HCT116 (cell line): ENCODE data around the gene CRISPLD2. TPM values are rescaled to one million over a fixed set of nuclear protein-coding genes. Genes with fewer than 3 reads are reported as not detected.
A peak's percentile ranks its signal among the peaks of the same experiment; 100 is the strongest.

Experiments used
- ATAC-seq: fragments of 200-7000 bp; cut with Tn5 transposase; 2 replicates; pipeline ENCODE4 v1.9.1; 2020; ENCODE audit warnings: mild to moderate bottlenecking, moderate library complexity
- BruUV-seq: library from RNA; stranded (reverse); fragments of 400-500 nt; replicated peaks from 2 replicates; lab custom pipeline; 2021; lab: Mats Ljungman, UMichigan
- CTCF ChIA-PET: fragments of 300-600 bp; sonication (Branson Sonifier 250); formaldehyde crosslinking; loops from one replicate; lab custom pipeline; 2021; ENCODE audit warnings: antibody characterized with exemption; lab: Charles Lee
- POLR2A ChIA-PET: fragments of 300-600, 350-600 bp; sonication (Branson Sonifier 250); formaldehyde crosslinking; loops from one replicate; lab custom pipeline; 2021; ENCODE audit warnings: antibody characterized with exemption; lab: Charles Lee
- RAD21 ChIA-PET, 2 experiments: fragments of 300-600 bp; sonication (Branson Sonifier 250); formaldehyde crosslinking; loops; one replicate each; lab custom pipeline; 2023; ENCODE audit warnings: low total read pairs in 2 of 2; ENCODE audit not compliant: uncharacterized antibody in 2 of 2, unreplicated experiment in 2 of 2, low non-redundant PET in 1 of 2; lab: Charles Lee
- DNase-seq: peaks from one replicate; pipeline ENCODE4 v3.0.0-alpha.2; 2010; ENCODE audit warnings: low read depth, low spot score
- H2AFZ ChIP-seq: fragments of 200-600 bp; shearing (Covaris generic), sonication (generic); 2 replicates; pipeline ENCODE4 v1.6.1; 2017; ENCODE audit warnings: low read depth, mixed run types, mixed read lengths, antibody characterized with exemption, low read length; ENCODE audit not compliant: poor library complexity, severe bottlenecking
- H3K27ac ChIP-seq: 2 replicates; pipeline ENCODE4 v1.5.1; 2012; ENCODE audit warnings: low read depth, low read length
- H3K27me3 ChIP-seq: fragments of 200-600 bp; sonication (generic); 2 replicates; pipeline ENCODE4 v1.6.1; 2016; ENCODE audit warnings: mixed run types, low read length, mixed read lengths; ENCODE audit not compliant: insufficient read depth
- H3K36me3 ChIP-seq, 2 experiments: fragments of 200-500 bp in 1 of 2; fragments of 200-600 bp in 1 of 2; sonication (Bioruptor generic) in 1 of 2; sonication (generic) in 1 of 2; 2 replicates each; pipeline versions ENCODE4 v1.5.1 to v1.6.1; 2014 to 2016; ENCODE audit warnings: low read length in 2 of 2, inconsistent platforms in 1 of 2, mixed read lengths in 1 of 2, mixed run types in 1 of 2; ENCODE audit not compliant: insufficient read depth in 2 of 2, control insufficient read depth in 1 of 2
- H3K4me1 ChIP-seq, 2 experiments: fragments of 200-600 bp in 1 of 2; sonication (generic) in 1 of 2; 2 replicates each; pipeline versions ENCODE4 v1.5.1 to v1.6.1; 2012 to 2017; ENCODE audit warnings: low read length in 2 of 2, inconsistent platforms in 1 of 2, mild to moderate bottlenecking in 1 of 2, mixed read lengths in 1 of 2, mixed run types in 1 of 2, moderate library complexity in 1 of 2; ENCODE audit not compliant: insufficient read depth in 2 of 2, control insufficient read depth in 1 of 2
- H3K4me2 ChIP-seq: fragments of 200-600 bp; sonication (generic); 2 replicates; pipeline ENCODE4 v1.6.1; 2017; ENCODE audit warnings: mixed run types, low read length, mixed read lengths
- H3K4me3 ChIP-seq, 2 experiments: fragments of 200-600 bp in 1 of 2; sonication (generic) in 1 of 2; replicated peaks in 1 of 2; 2 replicates each; pipeline ENCODE4 v1.5.1; 2011 to 2016; ENCODE audit warnings: low read length in 2 of 2, control low read depth in 1 of 2, low read depth in 1 of 2, mild to moderate bottlenecking in 1 of 2, mixed read lengths in 1 of 2, mixed run types in 1 of 2
- H3K79me2 ChIP-seq: fragments of 200-600 bp; sonication (generic); 2 replicates; pipeline ENCODE4 v1.6.1; 2017; ENCODE audit warnings: mild to moderate bottlenecking, mixed run types, low read length, moderate library complexity, mixed read lengths; ENCODE audit not compliant: insufficient read depth
- H3K9ac ChIP-seq: fragments of 200-600 bp; sonication (generic); 2 replicates; pipeline ENCODE4 v1.6.1; 2016; ENCODE audit warnings: low read length, mixed read lengths
- H3K9me2 ChIP-seq: fragments of 200-600 bp; sonication (generic), shearing (Covaris generic); 2 replicates; pipeline ENCODE4 v1.6.1; 2017; ENCODE audit warnings: mixed run types, mild to moderate bottlenecking, moderate library complexity; ENCODE audit not compliant: insufficient read depth
- H3K9me3 ChIP-seq, 2 experiments: fragments of 200-500 bp in 1 of 2; fragments of 200-600 bp in 1 of 2; sonication (Bioruptor generic) in 1 of 2; sonication (generic) in 1 of 2; 2 replicates each; pipeline ENCODE4 v1.6.1; 2014 to 2017; ENCODE audit warnings: low read length in 2 of 2, mixed read lengths in 2 of 2, inconsistent platforms in 1 of 2, low read depth in 1 of 2, mild to moderate bottlenecking in 1 of 2, mixed run types in 1 of 2, moderate library complexity in 1 of 2; ENCODE audit not compliant: control insufficient read depth in 1 of 2, insufficient read depth in 1 of 2
- H4K20me1 ChIP-seq: fragments of 200-600 bp; sonication (generic), shearing (Covaris generic); 2 replicates; pipeline ENCODE4 v1.6.1; 2017; ENCODE audit warnings: mixed run types, mild to moderate bottlenecking, moderate library complexity; ENCODE audit not compliant: insufficient read depth
- CBX3 ChIP-seq: IDR thresholded peaks from 2 replicates; pipeline ENCODE4 v1.6.1; 2012; ENCODE audit warnings: low read depth
- CEBPB ChIP-seq: IDR thresholded peaks from 2 replicates; pipeline ENCODE4 v1.6.1; 2012; ENCODE audit warnings: low read depth
- ELF1 ChIP-seq: IDR thresholded peaks from 2 replicates; pipeline ENCODE4 v1.6.1; 2012; ENCODE audit warnings: low read depth, borderline replicate concordance
- EZH2 ChIP-seq: fragments of 200-600 bp; sonication (generic); IDR thresholded peaks from 2 replicates; pipeline ENCODE4 v1.6.1; 2017; ENCODE audit warnings: antibody characterized with exemption, mixed run types
- FOSL1 ChIP-seq: IDR thresholded peaks from 2 replicates; pipeline ENCODE4 v1.6.1; 2012; ENCODE audit warnings: low read depth
- POLR2A ChIP-seq: IDR thresholded peaks from 2 replicates; pipeline ENCODE4 v1.7.0; 2011; ENCODE audit warnings: borderline replicate concordance; ENCODE audit not compliant: insufficient read depth, insufficient read length; ENCODE audit errors: extremely low read depth
- POLR2AphosphoS5 ChIP-seq: IDR thresholded peaks from 2 replicates; pipeline ENCODE4 v1.6.1; 2011; ENCODE audit warnings: mild to moderate bottlenecking, low read depth, low read length, moderate library complexity
- RAD21 ChIP-seq: IDR thresholded peaks from 2 replicates; pipeline ENCODE4 v1.6.1; 2012; ENCODE audit warnings: low read depth, mild to moderate bottlenecking
- SIN3A ChIP-seq: IDR thresholded peaks from 2 replicates; pipeline ENCODE4 v1.6.1; 2012; ENCODE audit warnings: low read depth
- SP1 ChIP-seq: IDR thresholded peaks from 2 replicates; pipeline ENCODE4 v1.6.1; 2012; ENCODE audit warnings: low read depth
- SRF ChIP-seq: IDR thresholded peaks from 2 replicates; pipeline ENCODE4 v1.6.1; 2012; ENCODE audit warnings: low read depth
- TCF7L2 ChIP-seq: IDR thresholded peaks from 2 replicates; pipeline ENCODE4 v1.7.0; 2011; ENCODE audit warnings: borderline replicate concordance, inconsistent platforms; ENCODE audit not compliant: insufficient read depth, insufficient read length; ENCODE audit errors: extremely low read depth
- YY1 ChIP-seq: IDR thresholded peaks from 2 replicates; pipeline ENCODE4 v1.6.1; 2011; ENCODE audit warnings: low read length, low read depth, moderate library complexity, mild to moderate bottlenecking; ENCODE audit not compliant: insufficient replicate concordance; ENCODE audit errors: extremely low read depth
- intact Hi-C: fragments of 100-400 bp; cut with micrococcal nuclease; formaldehyde crosslinking; loops from 2 replicates; pipeline ENCODE4 v1.10.0; 2022
- total RNA-seq: library from RNA; stranded (reverse); gene quantifications from one replicate; pipeline ENCODE4 v1.2.1, GENCODE V29; 2021; ENCODE audit not compliant: unreplicated experiment
- TF ChIP-seq, protein P1 (sequence below): IDR thresholded peaks from 2 replicates; pipeline ENCODE4 v1.6.1; 2012
- TF ChIP-seq, protein P2 (sequence below): IDR thresholded peaks from 2 replicates; pipeline ENCODE4 v1.6.1; 2012; ENCODE audit warnings: low read depth
- TF ChIP-seq, protein P3 (sequence below): IDR thresholded peaks from 2 replicates; pipeline ENCODE4 v1.6.1; 2011; ENCODE audit warnings: mild to moderate bottlenecking, low read length, moderate library complexity; ENCODE audit not compliant: insufficient replicate concordance; ENCODE audit errors: extremely low read depth

CRISPLD2 gene
- total RNA-seq, 1 experiment from 2014 or later, result 4.6 TPM

DNA sequence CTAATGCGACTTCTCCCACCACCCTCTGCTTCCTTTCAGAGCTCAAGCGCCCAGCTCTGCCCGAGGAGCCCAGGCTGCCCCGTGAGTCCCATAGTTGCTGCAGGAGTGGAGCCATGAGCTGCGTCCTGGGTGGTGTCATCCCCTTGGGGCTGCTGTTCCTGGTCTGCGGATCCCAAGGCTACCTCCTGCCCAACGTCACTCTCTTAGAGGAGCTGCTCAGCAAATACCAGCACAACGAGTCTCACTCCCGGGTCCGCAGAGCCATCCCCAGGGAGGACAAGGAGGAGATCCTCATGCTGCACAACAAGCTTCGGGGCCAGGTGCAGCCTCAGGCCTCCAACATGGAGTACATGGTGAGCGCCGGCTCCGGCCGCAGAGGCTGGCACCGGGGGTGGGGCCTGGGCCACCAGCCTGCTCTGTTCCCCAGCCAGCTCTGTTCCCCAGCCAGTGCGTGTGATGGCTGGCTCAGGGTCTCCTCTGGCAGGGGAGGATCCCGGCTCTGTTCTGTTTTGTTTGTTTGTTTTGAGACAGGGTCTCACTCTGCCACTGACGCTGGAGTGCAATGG is 18.7 kb downstream of the CRISPLD2 start:
- Histone ChIP-seq H2AFZ (peak overlapping the region; percentile 26), H3K36me3 (no peaks in the 10 kb centered on the region), H4K20me1 (no peaks in the 10 kb centered on the region), H3K9ac (peak overlapping the region; percentile 45), H3K79me2 (no peaks in the 10 kb centered on the region), H3K4me2 (peak overlapping the region; percentile 82), H3K9me3 (no peaks in the 10 kb centered on the region), H3K4me1 (peaks cover 56 to 72% of the 10 kb centered on the region in 2 experiments), H3K4me3 (peak overlapping the region in 1 of 2 experiments; percentile 19; a peak in 1 of 4 replicates), H3K27ac (peak overlapping the region; percentile 50), H3K27me3 (no peaks in the 10 kb centered on the region), H3K9me2 (no peaks in the 10 kb centered on the region)
- POLR2A ChIA-PET, result interaction anchor here (5.4 kb wide), 1 partner anchor 18 kb away, joined by 40 read pairs; the partner anchor contains the start of gene CRISPLD2
- ATAC-seq (peak; percentile 3; the same call in 1 of the 2 replicates), DNase-seq (no peak)
- BruUV-seq, result no TSS peak
- intact Hi-C loops, result no loop called here
- CTCF ChIA-PET, result interaction anchor here (0.9 to 1.8 kb wide), 2 partner anchors 114 to 133 kb away, joined by 3 read pairs; no protein-coding TSS in a partner anchor
- RAD21 ChIA-PET, result no interaction called here
- TF ChIP-seq, protein P1, sequence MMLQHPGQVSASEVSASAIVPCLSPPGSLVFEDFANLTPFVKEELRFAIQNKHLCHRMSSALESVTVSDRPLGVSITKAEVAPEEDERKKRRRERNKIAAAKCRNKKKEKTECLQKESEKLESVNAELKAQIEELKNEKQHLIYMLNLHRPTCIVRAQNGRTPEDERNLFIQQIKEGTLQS, result no peak
- TF ChIP-seq SIN3A (no peak), RAD21 (no peak), POLR2A (no peak), YY1 (no peak), SRF (no peak), POLR2AphosphoS5 (no peak), FOSL1 (no peak), EZH2 (no peak), CEBPB (no peak), TCF7L2 (no peak), SP1 (no peak), ELF1 (no peak), CBX3 (no peak)
- TF ChIP-seq, protein P2, sequence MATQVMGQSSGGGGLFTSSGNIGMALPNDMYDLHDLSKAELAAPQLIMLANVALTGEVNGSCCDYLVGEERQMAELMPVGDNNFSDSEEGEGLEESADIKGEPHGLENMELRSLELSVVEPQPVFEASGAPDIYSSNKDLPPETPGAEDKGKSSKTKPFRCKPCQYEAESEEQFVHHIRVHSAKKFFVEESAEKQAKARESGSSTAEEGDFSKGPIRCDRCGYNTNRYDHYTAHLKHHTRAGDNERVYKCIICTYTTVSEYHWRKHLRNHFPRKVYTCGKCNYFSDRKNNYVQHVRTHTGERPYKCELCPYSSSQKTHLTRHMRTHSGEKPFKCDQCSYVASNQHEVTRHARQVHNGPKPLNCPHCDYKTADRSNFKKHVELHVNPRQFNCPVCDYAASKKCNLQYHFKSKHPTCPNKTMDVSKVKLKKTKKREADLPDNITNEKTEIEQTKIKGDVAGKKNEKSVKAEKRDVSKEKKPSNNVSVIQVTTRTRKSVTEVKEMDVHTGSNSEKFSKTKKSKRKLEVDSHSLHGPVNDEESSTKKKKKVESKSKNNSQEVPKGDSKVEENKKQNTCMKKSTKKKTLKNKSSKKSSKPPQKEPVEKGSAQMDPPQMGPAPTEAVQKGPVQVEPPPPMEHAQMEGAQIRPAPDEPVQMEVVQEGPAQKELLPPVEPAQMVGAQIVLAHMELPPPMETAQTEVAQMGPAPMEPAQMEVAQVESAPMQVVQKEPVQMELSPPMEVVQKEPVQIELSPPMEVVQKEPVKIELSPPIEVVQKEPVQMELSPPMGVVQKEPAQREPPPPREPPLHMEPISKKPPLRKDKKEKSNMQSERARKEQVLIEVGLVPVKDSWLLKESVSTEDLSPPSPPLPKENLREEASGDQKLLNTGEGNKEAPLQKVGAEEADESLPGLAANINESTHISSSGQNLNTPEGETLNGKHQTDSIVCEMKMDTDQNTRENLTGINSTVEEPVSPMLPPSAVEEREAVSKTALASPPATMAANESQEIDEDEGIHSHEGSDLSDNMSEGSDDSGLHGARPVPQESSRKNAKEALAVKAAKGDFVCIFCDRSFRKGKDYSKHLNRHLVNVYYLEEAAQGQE, result no peak
- TF ChIP-seq, protein P3, sequence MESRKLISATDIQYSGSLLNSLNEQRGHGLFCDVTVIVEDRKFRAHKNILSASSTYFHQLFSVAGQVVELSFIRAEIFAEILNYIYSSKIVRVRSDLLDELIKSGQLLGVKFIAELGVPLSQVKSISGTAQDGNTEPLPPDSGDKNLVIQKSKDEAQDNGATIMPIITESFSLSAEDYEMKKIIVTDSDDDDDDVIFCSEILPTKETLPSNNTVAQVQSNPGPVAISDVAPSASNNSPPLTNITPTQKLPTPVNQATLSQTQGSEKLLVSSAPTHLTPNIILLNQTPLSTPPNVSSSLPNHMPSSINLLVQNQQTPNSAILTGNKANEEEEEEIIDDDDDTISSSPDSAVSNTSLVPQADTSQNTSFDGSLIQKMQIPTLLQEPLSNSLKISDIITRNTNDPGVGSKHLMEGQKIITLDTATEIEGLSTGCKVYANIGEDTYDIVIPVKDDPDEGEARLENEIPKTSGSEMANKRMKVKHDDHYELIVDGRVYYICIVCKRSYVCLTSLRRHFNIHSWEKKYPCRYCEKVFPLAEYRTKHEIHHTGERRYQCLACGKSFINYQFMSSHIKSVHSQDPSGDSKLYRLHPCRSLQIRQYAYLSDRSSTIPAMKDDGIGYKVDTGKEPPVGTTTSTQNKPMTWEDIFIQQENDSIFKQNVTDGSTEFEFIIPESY, result no peak
- TF ChIP-seq, all 23 proteins: peak for 0
